ENCODE results near the gene KNSTRN.

The KNSTRN gene

DNA sequence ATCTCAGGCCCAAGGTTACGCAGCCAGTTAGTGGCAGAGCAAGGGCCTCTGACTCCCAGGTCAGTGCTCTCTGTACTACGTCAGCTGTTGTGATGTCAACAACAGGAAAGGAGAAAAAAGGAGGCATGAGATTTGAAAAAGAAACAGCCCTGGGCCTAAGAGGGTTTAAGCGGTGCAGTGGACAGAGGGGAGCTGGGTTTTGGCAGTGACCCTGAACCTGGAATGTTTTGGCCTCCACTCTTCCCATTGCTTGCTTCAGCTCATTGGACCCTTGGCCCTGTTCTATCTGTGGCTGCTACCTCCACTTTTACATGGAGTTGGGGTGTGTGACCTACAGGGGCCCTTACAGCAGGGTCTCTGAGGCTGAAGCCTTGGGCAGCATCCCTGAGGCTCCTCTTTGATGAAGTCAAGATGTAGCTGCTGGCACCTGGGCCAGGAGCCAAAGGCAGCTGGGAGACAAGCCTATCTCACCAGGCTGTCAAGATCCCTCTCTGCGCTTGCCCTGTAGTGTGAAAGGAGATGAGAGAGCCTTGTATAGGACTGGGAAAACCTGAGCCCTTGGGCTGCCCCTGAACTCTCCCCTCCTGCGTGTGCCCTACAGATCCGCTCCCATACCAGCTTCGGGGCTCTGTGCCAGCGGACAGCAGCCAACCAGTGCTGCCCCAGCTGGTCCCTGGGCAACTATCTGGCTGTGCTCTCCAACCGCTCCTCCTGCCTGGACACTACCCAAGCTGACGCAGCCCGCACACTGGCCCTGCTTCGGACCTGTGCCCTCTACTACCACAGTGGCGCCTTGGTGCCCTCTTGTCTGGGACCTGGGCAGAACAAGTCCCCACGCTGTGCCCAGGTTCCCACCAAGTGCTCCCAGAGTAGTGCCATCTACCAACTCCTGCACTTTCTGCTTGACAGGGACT lies 15.8 kb upstream of the KNSTRN start:
- no peaks in the 10 kb centered on the region for H3K36me3 Mint-ChIP-seq (ENCODE audit: low read depth)
- no peak overlapping the region for H3K27ac Mint-ChIP-seq
- DNase-seq = no peak
- H3K4me1 Mint-ChIP-seq = peaks cover 4% of the 10 kb centered on the region
- no peaks in the 10 kb centered on the region for H3K9me3 Mint-ChIP-seq
- TF ChIP-seq, protein P1, sequence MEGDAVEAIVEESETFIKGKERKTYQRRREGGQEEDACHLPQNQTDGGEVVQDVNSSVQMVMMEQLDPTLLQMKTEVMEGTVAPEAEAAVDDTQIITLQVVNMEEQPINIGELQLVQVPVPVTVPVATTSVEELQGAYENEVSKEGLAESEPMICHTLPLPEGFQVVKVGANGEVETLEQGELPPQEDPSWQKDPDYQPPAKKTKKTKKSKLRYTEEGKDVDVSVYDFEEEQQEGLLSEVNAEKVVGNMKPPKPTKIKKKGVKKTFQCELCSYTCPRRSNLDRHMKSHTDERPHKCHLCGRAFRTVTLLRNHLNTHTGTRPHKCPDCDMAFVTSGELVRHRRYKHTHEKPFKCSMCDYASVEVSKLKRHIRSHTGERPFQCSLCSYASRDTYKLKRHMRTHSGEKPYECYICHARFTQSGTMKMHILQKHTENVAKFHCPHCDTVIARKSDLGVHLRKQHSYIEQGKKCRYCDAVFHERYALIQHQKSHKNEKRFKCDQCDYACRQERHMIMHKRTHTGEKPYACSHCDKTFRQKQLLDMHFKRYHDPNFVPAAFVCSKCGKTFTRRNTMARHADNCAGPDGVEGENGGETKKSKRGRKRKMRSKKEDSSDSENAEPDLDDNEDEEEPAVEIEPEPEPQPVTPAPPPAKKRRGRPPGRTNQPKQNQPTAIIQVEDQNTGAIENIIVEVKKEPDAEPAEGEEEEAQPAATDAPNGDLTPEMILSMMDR (IDR thresholded peaks at IDR 0.05) = no peak
- no peak overlapping the region for H3K4me3 Mint-ChIP-seq
- peaks cover 69% of the 10 kb centered on the region for H3K27me3 Mint-ChIP-seq (ENCODE audit: low read depth, poor library complexity)

DNA sequence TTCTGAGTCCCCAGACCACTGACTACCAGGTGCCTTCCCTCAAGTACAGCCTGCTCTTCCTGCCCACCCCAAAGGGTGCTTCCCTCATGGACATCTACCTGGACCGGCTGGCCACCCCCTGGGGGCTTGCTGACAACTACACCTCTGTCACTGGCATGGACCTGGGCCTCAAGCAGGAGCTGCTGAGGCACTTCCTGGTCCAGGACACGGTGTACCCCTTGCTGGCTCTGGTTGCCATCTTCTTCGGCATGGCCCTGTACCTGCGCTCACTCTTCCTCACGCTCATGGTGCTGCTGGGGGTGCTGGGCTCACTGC lies 15.2 kb upstream of the KNSTRN start:
- H3K4me1 Mint-ChIP-seq = peaks cover 4% of the 10 kb centered on the region
- no peaks in the 10 kb centered on the region for H3K9me3 Mint-ChIP-seq
- peaks cover 73% of the 10 kb centered on the region for H3K27me3 Mint-ChIP-seq (ENCODE audit: low read depth, poor library complexity)

DNA sequence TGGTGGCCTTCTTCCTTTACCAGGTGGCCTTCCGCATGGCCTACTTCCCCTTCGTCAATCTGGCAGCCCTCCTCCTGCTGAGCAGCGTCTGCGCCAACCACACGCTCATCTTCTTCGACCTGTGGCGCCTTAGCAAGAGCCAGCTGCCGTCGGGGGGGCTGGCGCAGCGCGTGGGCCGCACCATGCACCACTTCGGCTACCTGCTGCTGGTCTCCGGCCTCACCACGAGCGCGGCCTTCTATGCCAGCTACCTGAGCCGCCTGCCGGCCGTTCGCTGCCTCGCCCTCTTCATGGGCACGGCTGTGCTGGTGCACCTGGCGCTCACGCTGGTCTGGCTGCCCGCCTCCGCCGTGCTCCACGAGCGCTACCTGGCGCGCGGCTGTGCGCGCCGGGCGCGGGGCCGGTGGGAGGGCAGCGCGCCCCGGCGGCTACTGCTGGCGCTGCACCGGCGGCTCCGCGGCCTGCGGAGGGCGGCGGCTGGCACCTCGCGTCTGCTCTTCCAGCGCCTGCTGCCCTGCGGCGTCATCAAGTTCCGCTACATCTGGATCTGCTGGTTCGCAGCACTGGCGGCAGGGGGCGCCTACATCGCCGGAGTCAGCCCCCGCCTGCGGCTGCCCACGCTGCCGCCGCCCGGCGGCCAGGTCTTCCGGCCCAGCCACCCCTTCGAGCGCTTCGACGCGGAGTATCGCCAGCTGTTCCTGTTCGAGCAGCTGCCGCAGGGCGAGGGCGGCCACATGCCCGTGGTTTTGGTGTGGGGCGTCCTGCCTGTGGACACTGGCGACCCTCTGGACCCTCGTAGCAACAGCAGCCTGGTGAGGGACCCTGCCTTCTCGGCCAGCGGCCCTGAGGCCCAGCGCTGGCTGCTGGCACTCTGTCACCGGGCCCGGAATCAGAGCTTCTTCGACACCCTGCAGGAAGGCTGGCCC lies 14.6 kb upstream of the KNSTRN start:
- Mint-ChIP-seq H3K9me3 (no peaks in the 10 kb centered on the region), H3K27me3 (ENCODE audit: low read depth, poor library complexity) (peaks cover 68% of the 10 kb centered on the region), H3K36me3 (ENCODE audit: low read depth) (no peaks in the 10 kb centered on the region), H3K27ac (no peak overlapping the region), H3K4me1 (peaks cover 4% of the 10 kb centered on the region), H3K4me3 (no peak overlapping the region)
- DNase-seq = peak; percentile 88
- TF ChIP-seq, protein P1 (IDR thresholded peaks at IDR 0.05) = peak; percentile 72

More for the DNA sequence above, 15.2 kb upstream of the KNSTRN start:
- TF ChIP-seq, protein P1 (IDR thresholded peaks at IDR 0.05) = no peak
- Mint-ChIP-seq H3K36me3 (ENCODE audit: low read depth) (no peaks in the 10 kb centered on the region), H3K4me3 (no peak overlapping the region), H3K27ac (no peak overlapping the region)
- no peak for DNase-seq

DNA sequence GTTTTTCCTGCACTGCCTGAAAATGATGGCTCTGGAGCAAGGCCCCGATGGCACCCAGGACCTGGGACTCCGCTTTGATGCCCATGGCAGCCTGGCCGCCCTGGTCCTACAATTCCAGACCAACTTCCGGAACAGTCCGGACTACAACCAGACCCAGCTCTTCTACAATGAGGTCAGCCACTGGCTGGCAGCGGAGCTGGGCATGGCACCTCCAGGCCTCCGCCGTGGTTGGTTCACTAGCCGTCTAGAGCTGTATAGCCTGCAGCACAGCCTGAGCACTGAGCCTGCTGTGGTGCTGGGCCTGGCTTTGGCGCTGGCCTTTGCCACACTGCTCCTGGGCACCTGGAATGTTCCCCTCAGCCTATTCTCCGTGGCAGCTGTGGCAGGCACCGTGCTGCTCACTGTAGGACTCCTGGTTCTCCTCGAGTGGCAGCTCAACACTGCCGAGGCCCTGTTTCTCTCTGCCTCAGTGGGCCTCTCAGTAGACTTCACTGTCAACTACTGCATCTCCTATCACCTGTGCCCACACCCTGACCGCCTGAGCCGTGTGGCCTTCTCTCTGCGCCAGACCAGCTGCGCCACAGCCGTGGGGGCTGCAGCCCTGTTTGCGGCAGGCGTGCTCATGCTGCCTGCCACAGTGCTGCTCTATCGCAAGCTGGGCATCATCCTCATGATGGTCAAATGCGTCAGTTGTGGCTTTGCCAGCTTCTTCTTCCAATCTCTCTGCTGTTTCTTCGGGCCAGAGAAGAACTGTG lies 13.6 kb upstream of the KNSTRN start:
- Mint-ChIP-seq H3K9me3 (no peaks in the 10 kb centered on the region), H3K4me1 (peaks cover 4% of the 10 kb centered on the region), H3K36me3 (ENCODE audit: low read depth) (no peaks in the 10 kb centered on the region), H3K4me3 (no peak overlapping the region), H3K27me3 (ENCODE audit: low read depth, poor library complexity) (peaks cover 62% of the 10 kb centered on the region), H3K27ac (no peak overlapping the region)
- no peak for DNase-seq
- TF ChIP-seq, protein P1 (IDR thresholded peaks at IDR 0.05) = no peak

DNA sequence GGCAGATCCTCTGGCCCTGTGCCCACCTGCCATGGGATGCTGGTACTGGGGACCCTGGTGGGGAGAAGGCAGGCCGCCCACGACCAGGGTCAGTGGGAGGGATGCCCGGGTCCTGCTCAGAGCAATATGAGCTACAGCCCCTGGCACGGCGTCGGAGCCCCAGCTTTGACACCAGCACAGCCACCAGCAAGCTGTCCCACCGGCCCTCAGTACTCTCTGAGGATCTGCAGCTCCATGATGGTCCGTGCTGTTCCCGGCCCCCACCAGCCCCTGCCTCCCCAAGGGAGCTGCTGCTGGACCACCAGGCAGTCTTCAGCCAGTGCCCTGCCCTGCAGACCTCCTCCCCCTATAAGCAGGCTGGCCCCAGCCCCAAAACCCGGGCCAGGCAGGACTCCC lies 13.0 kb upstream of the KNSTRN start:
- DNase-seq = no peak
- TF ChIP-seq, protein P1 (IDR thresholded peaks at IDR 0.05) = no peak
- Mint-ChIP-seq H3K27ac (no peak overlapping the region), H3K4me3 (no peak overlapping the region), H3K9me3 (no peaks in the 10 kb centered on the region), H3K4me1 (peaks cover 4% of the 10 kb centered on the region), H3K27me3 (ENCODE audit: low read depth, poor library complexity) (peaks cover 62% of the 10 kb centered on the region), H3K36me3 (ENCODE audit: low read depth) (no peaks in the 10 kb centered on the region)
